Prostate gland (tissue), 2 donors: Measurements from ENCODE around the gene NAA10.

Experiments used
- CTCF ChIP-seq, 4 experiments: fragments of 200-600 bp in 2 of 4; fragments of 450-650 bp in 2 of 4; sonication (generic) in 2 of 4; IDR thresholded peaks; 1 replicate in 3 of 4; 2 replicates in 1 of 4; pipeline ENCODE4 v1.5.1; 2016 to 2019; ENCODE audit warnings: antibody characterized with exemption in 4 of 4, mild to moderate bottlenecking in 2 of 4, moderate library complexity in 2 of 4
- POLR2A ChIP-seq: fragments of 450-650 bp; IDR thresholded peaks from one replicate; pipeline ENCODE4 v1.6.1; 2016; ENCODE audit warnings: antibody characterized with exemption, mild to moderate bottlenecking
- POLR2AphosphoS5 ChIP-seq: sonication (generic); formaldehyde crosslinking; IDR thresholded peaks from one replicate; pipeline ENCODE4 v1.6.1; 2017; ENCODE audit warnings: antibody characterized with exemption

GRCh38 chrX:153948002-153948466, 13.2 kb upstream of the NAA10 start:
- TF ChIP-seq CTCF (IDR thresholded peaks at IDR 0.05) (no peak), POLR2A (no peak), POLR2AphosphoS5 (no peak)
